ENCODE results near the gene PUM1.
"Not testable (repeated sequence)": the region's sequence is repeated elsewhere in the genome, so short reads cannot be mapped to it uniquely, and the experiment has no call there.

Gene PUM1

GRCh38 chr1:31065310-31066217 lies at the start of gene PUM1:
Gene PUM1, minus strand, starts transcription at chr1:31065717. Its CDS starts 6,151 bp downstream, at chr1:31059566.
- intact Hi-C loops (cut with DNase I) = loop anchor here (10.0 kb wide), 2 partner anchors 81 to 111 kb away; no protein-coding TSS in a partner anchor
- DNase-seq = peak; percentile 94 to 99 (median 96)

- intact Hi-C loops (cut with DNase I) = no loop called here
- no peak for DNase-seq
These were observed 46.9 kb upstream of the PUM1 start for GRCh38 chr1:31112266-31112935.

GRCh38 chr1:31111290-31111951 lies 45.9 kb upstream of the PUM1 start:
- intact Hi-C loops (cut with DNase I) = no loop called here
- peak in 2 of 10 donors; percentile 24 to 49 for DNase-seq

- intact Hi-C loops (cut with DNase I) = no loop called here
- DNase-seq = peak in 1 of 10 donors; percentile 22
These were observed 45.3 kb upstream of the PUM1 start for GRCh38 chr1:31110846-31111245.

- DNase-seq = peak in 1 of 10 donors; percentile 39
- intact Hi-C loops (cut with DNase I) = no loop called here
These were observed 43.3 kb upstream of the PUM1 start for GRCh38 chr1:31108861-31109260.

GRCh38 chr1:31105646-31106045 lies 40.1 kb upstream of the PUM1 start:
- peak in 2 of 10 donors; percentile 23 to 56 for DNase-seq
- intact Hi-C loops (cut with DNase I) = no loop called here

- DNase-seq = peak in 2 of 10 donors; percentile 45 to 67
- intact Hi-C loops (cut with DNase I) = no loop called here
These were observed 37.0 kb upstream of the PUM1 start for GRCh38 chr1:31102501-31102950.

GRCh38 chr1:31101147-31101502 lies 35.6 kb upstream of the PUM1 start:
- intact Hi-C loops (cut with DNase I) = no loop called here
- peak in 2 of 10 donors; percentile 18 to 32 for DNase-seq

GRCh38 chr1:31099293-31100032 lies 33.9 kb upstream of the PUM1 start:
- intact Hi-C loops (cut with DNase I) = no loop called here
- DNase-seq = peak in 2 of 10 donors; percentile 14 to 39

- DNase-seq = peak in 1 of 10 donors; percentile 22
- intact Hi-C loops (cut with DNase I) = no loop called here
These were observed 30.5 kb upstream of the PUM1 start for GRCh38 chr1:31095985-31096384.

GRCh38 chr1:31095298-31095981 lies 29.9 kb upstream of the PUM1 start:
- intact Hi-C loops (cut with DNase I) = no loop called here
- peak in 2 of 10 donors; percentile 27 to 66 for DNase-seq

- DNase-seq; intact Hi-C loops (cut with DNase I): not testable (repeated sequence)
These were observed 22.6 kb upstream of the PUM1 start for GRCh38 chr1:31088081-31088480.

GRCh38 chr1:31084782-31085569 lies 19.5 kb upstream of the PUM1 start:
- intact Hi-C loops (cut with DNase I) = no loop called here
- DNase-seq = peak in 1 of 10 donors; percentile 35

GRCh38 chr1:31082385-31082784 lies 16.9 kb upstream of the PUM1 start:
- DNase-seq = no peak
- intact Hi-C loops (cut with DNase I) = no loop called here

- no peak for DNase-seq
- intact Hi-C loops (cut with DNase I) = no loop called here
These were observed 7.5 kb upstream of the PUM1 start for GRCh38 chr1:31073044-31073443.

- DNase-seq = no peak
- intact Hi-C loops (cut with DNase I) = no loop called here
These were observed 6.8 kb upstream of the PUM1 start for GRCh38 chr1:31072304-31072746.

GRCh38 chr1:31069392-31069791 lies 3.9 kb upstream of the PUM1 start:
- DNase-seq = no peak
- intact Hi-C loops (cut with DNase I) = loop anchor here (10.0 kb wide), 2 partner anchors 85 to 115 kb away; no protein-coding TSS in a partner anchor

- DNase-seq = peak in 6 of 10 donors; percentile 7 to 82 (median 24)
- intact Hi-C loops (cut with DNase I) = loop anchor here (10.0 kb wide), 2 partner anchors 80 to 110 kb away; no protein-coding TSS in a partner anchor
These were observed 703 bp downstream of the PUM1 start for GRCh38 chr1:31064718-31065309.
